Omental fat pad (tissue), 4 donors: Measurements from ENCODE around the gene CACNA1D. TPM values are rescaled to one million over a fixed set of nuclear protein-coding genes. Genes with fewer than 3 reads are reported as not detected.

Source experiments
- ATAC-seq: fragments of 150-250 bp; one replicate; pipeline ENCODE4 v1.9.1; 2016; ENCODE audit warnings: mild to moderate bottlenecking, moderate library complexity; ENCODE audit not compliant: low FRiP score
- DNase-seq: peaks from one replicate; pipeline ENCODE4 v3.0.0-alpha.2; 2019; ENCODE audit warnings: low spot score
- CTCF ChIP-seq, 3 donors: fragments of 450-650 bp; IDR thresholded peaks; one replicate each; pipeline ENCODE4 v1.5.1; 2016 to 2017; ENCODE audit warnings: antibody characterized with exemption in 3 of 3, mild to moderate bottlenecking in 3 of 3, moderate library complexity in 2 of 3
- total RNA-seq, 4 donors: library from RNA; depleted of rRNA; stranded (reverse); fragments of >200 nt; gene quantifications; one replicate each; pipeline ENCODE4 v1.1.0, GENCODE V29; 2016

Gene CACNA1D
- total RNA-seq, 4 donors from 2014 or later: 0.24 to 1.8 (median 0.74) TPM

DNA sequence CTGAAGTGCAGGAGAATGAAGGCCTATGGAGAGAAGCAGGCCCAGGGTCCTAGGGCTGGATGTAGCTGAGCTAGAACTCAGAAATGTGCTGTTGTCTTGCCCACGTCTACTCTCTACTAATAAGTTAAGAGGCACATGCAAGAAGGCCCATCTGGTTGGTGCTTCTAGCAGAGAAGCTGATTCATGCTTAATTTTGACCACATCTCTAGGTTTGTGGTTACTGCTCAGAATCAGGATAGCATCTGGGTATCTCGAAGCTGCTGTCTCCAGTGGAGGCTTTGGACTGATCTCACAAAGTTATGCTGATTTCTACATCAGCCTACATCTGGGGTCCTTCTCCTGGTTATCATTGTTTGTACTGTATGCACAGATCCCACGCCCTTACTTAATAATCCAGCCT lies 87.3 kb downstream of the CACNA1D start:
- ATAC-seq (no peak), DNase-seq (no peak)
- TF ChIP-seq CTCF (IDR thresholded peaks at IDR 0.05): no peak

GRCh38 chr3:53583161-53583690 lies 88.8 kb downstream of the CACNA1D start:
- no peak for TF ChIP-seq CTCF (IDR thresholded peaks at IDR 0.05)
- no peak for ATAC-seq
- DNase-seq: no peak

DNA sequence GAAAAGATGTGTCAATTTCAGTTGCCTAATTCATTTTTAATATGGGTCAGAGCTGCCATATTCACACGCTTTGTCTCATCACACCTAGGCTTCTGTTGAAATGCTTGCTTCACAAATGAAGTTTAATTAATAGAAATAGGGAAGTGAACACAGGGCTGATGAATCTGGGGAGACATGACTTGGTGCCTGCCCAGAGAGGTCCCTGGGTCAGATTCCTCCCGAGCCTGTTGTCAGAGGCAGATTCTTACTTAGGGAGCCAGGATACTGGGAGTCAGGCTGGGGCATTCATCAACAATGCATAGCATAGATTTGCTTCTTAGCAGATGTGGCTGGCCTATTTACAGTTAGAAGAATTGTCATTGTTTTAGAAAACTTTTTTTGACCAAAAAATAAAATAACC lies 90.6 kb downstream of the CACNA1D start:
- ATAC-seq (no peak), DNase-seq (no peak)
- TF ChIP-seq CTCF (IDR thresholded peaks at IDR 0.05): no peak

DNA sequence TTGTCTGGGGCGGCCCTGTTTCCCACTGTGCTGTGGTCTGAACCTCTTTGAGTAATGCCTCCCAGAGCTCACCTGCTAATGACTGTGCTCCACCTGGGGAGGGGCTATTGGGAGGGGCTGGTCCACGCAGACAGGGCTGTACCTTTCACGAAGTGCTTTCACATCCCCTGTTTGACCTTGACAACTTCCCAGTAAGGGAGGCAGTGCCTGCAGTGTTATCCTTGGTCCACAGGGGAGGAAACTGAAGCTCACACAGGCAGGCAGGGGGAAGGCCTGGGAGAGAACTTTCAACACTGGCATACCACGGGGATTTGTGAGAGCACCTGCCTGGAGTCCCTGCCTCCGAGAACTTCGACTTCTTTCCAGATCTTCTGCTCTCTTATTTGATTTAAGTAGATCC lies 91.2 kb downstream of the CACNA1D start:
- TF ChIP-seq CTCF (IDR thresholded peaks at IDR 0.05): no peak
- ATAC-seq: no peak
- no peak for DNase-seq

GRCh38 chr3:53588122-53588521 lies 93.7 kb downstream of the CACNA1D start:
- DNase-seq (no peak), ATAC-seq (no peak)
- no peak for TF ChIP-seq CTCF (IDR thresholded peaks at IDR 0.05)

- ATAC-seq: no peak
- DNase-seq: no peak
- TF ChIP-seq CTCF (IDR thresholded peaks at IDR 0.05): no peak
Measured at GRCh38 chr3:53589201-53589600, 94.8 kb downstream of the CACNA1D start.

DNA sequence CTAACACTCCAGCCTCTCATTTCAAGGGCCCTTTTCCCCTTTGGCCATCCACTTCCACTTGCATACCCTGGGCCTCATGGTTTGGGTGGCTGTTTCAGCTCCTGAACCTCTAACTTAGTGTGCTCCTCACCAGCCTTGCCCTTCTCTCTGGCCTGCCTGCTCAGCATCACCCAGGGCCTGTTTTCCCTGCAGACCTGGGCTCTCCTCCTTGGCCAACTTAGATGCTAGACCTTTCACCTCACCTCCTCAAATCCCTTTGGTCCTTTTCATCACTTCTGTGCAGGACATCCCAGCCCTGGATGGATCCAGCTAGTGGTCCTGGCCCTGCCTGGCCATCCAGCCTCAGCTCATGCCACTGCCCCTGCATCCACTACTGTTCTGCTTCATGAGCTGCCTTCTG lies 95.4 kb downstream of the CACNA1D start:
- DNase-seq (no peak), ATAC-seq (no peak)
- no peak for TF ChIP-seq CTCF (IDR thresholded peaks at IDR 0.05)
